A673 (cell line): Measurements from ENCODE around the gene ERGIC2. TPM values are rescaled to one million over a fixed set of nuclear protein-coding genes. Genes with fewer than 3 reads are reported as not detected.

ENCODE experiments used
- BruUV-seq: library from RNA; stranded (reverse); fragments of 400-500 nt; replicated peaks from 2 replicates; lab custom pipeline; 2021; lab: Mats Ljungman, UMichigan
- CTCF ChIA-PET: fragments of 300-600 bp; sonication (Branson Sonifier 250); formaldehyde crosslinking; loops from one replicate; lab custom pipeline; 2022; ENCODE audit warnings: antibody characterized with exemption; lab: Charles Lee
- POLR2A ChIA-PET: fragments of 300-600 bp; sonication (Branson Sonifier 250); formaldehyde crosslinking; loops from one replicate; lab custom pipeline; 2022; ENCODE audit warnings: antibody characterized with exemption; ENCODE audit not compliant: low non-redundant PET; lab: Charles Lee
- DNase-seq: peaks from one replicate; pipeline ENCODE4 v3.0.0-alpha.2; 2015; ENCODE audit warnings: low spot score
- H3K27ac ChIP-seq: fragments of 200-600 bp; sonication (generic); 2 replicates; pipeline ENCODE4 v1.5.1; 2016; ENCODE audit warnings: mixed run types, low read depth, mild to moderate bottlenecking, mixed read lengths, antibody characterized with exemption, low read length; ENCODE audit not compliant: poor library complexity, severe bottlenecking
- H3K27me3 ChIP-seq: fragments of 200-600 bp; sonication (generic); replicated peaks from 2 replicates; pipeline ENCODE4 v1.6.1; 2017; ENCODE audit warnings: mixed run types, low read depth, mild to moderate bottlenecking, mixed read lengths, antibody characterized with exemption, low read length; ENCODE audit not compliant: insufficient read depth, poor library complexity
- H3K36me3 ChIP-seq: fragments of 200-600 bp; sonication (generic); 2 replicates; pipeline ENCODE4 v1.6.1; 2016; ENCODE audit warnings: mixed run types, mild to moderate bottlenecking, mixed read lengths, antibody characterized with exemption, low read length; ENCODE audit not compliant: insufficient read depth, poor library complexity, severe bottlenecking
- H3K4me1 ChIP-seq: fragments of 200-600 bp; sonication (generic); 2 replicates; pipeline ENCODE4 v1.6.1; 2017; ENCODE audit warnings: mixed run types, mild to moderate bottlenecking, mixed read lengths, antibody characterized with exemption, low read length; ENCODE audit not compliant: insufficient read depth, poor library complexity, severe bottlenecking
- H3K4me3 ChIP-seq: fragments of 200-600 bp; sonication (generic); 2 replicates; pipeline ENCODE4 v1.5.1; 2016; ENCODE audit warnings: low read depth, mixed run types, mild to moderate bottlenecking, mixed read lengths, low read length; ENCODE audit not compliant: poor library complexity, severe bottlenecking
- H3K9me3 ChIP-seq: fragments of 200-600 bp; sonication (generic); 2 replicates; pipeline ENCODE4 v1.6.1; 2016; ENCODE audit warnings: mixed run types, low read depth, mild to moderate bottlenecking, mixed read lengths, antibody characterized with exemption, low read length; ENCODE audit not compliant: poor library complexity, severe bottlenecking
- CTCF ChIP-seq: fragments of 300-800, 200-600 bp; sonication (generic); conservative IDR thresholded peaks from 2 replicates; pipeline ENCODE4 v1.5.1; 2017; ENCODE audit warnings: low read depth, mild to moderate bottlenecking, antibody characterized with exemption, low read length, moderate library complexity, mixed read lengths
- EZH2 ChIP-seq: fragments of 200-600 bp; sonication (generic); IDR thresholded peaks from 2 replicates; pipeline ENCODE4 v1.6.1; 2017; ENCODE audit warnings: borderline replicate concordance, low read depth, mild to moderate bottlenecking, mixed read lengths, antibody characterized with exemption, low read length; ENCODE audit not compliant: poor library complexity, severe bottlenecking
- intact Hi-C: fragments of 100-400 bp; cut with micrococcal nuclease; formaldehyde crosslinking; loops from one replicate; pipeline ENCODE4 v1.10.0; 2022; ENCODE audit not compliant: unreplicated experiment
- total RNA-seq: library from RNA; stranded (reverse); gene quantifications from 2 replicates; pipeline ENCODE4 v1.2.3, GENCODE V29; 2021

The ERGIC2 gene
- total RNA-seq, 1 experiment from 2014 or later: 89.1 TPM

- DNase-seq: no peak
- intact Hi-C loops: no loop called here
- ChIA-PET POLR2A (no interaction called here), CTCF (no interaction called here)
- BruUV-seq: no TSS peak
- Histone ChIP-seq H3K4me3 (no peak overlapping the region), H3K27me3 (no peaks in the 10 kb centered on the region), H3K27ac (no peak overlapping the region), H3K36me3 (no peaks in the 10 kb centered on the region), H3K4me1 (no peaks in the 10 kb centered on the region), H3K9me3 (no peaks in the 10 kb centered on the region)
- TF ChIP-seq CTCF (no peak), EZH2 (no peak)
These were observed 46.0 kb downstream of the ERGIC2 start for GRCh38 chr12:29334937-29335336.

- Histone ChIP-seq H3K4me3 (no peak overlapping the region), H3K9me3 (no peaks in the 10 kb centered on the region), H3K4me1 (no peaks in the 10 kb centered on the region), H3K27ac (no peak overlapping the region), H3K36me3 (no peaks in the 10 kb centered on the region), H3K27me3 (no peaks in the 10 kb centered on the region)
- BruUV-seq: no TSS peak
- no peak for TF ChIP-seq CTCF
- TF ChIP-seq EZH2: no peak
- ChIA-PET CTCF (no interaction called here), POLR2A (no interaction called here)
- no peak for DNase-seq
- intact Hi-C loops: no loop called here
These were observed 47.8 kb downstream of the ERGIC2 start for GRCh38 chr12:29333178-29333577.

- no peak for DNase-seq
- BruUV-seq: no TSS peak
- Histone ChIP-seq H3K9me3 (no peaks in the 10 kb centered on the region), H3K36me3 (no peaks in the 10 kb centered on the region), H3K4me1 (no peaks in the 10 kb centered on the region), H3K4me3 (no peak overlapping the region), H3K27me3 (no peaks in the 10 kb centered on the region), H3K27ac (no peak overlapping the region)
- POLR2A ChIA-PET: no interaction called here
- CTCF ChIA-PET: no interaction called here
- intact Hi-C loops: no loop called here
- no peak for TF ChIP-seq CTCF
- no peak for TF ChIP-seq EZH2
These were observed 51.6 kb downstream of the ERGIC2 start for GRCh38 chr12:29329411-29329810.
